Loucy (cell line): ENCODE measurements around the gene DGKQ.
"Not testable (repeated sequence)": the region's sequence is repeated elsewhere in the genome, so short reads cannot be mapped to it uniquely, and the experiment has no call there.

Experiments
- H2AFZ ChIP-seq: fragments of 200-600 bp; sonication (generic); 2 replicates; pipeline ENCODE4 v1.6.0; 2016; ENCODE audit warnings: antibody characterized with exemption, mild to moderate bottlenecking, low read length, moderate library complexity
- H3F3A ChIP-seq: fragments of 200-600 bp; 2 replicates; pipeline ENCODE4 v1.6.0; 2016; ENCODE audit warnings: antibody characterized with exemption, low read depth, mild to moderate bottlenecking
- H3K27me3 ChIP-seq: fragments of 200-600 bp; sonication (generic); 2 replicates; pipeline ENCODE4 v1.6.1; 2014; ENCODE audit warnings: low read length, mild to moderate bottlenecking; ENCODE audit not compliant: insufficient read depth, poor library complexity, severe bottlenecking
- H3K36me3 ChIP-seq: fragments of 200-600 bp; sonication (generic); 2 replicates; pipeline ENCODE4 v1.6.1; 2016; ENCODE audit warnings: low read length; ENCODE audit not compliant: insufficient read depth
- H3K4me1 ChIP-seq: fragments of 200-600 bp; sonication (generic); 2 replicates; pipeline ENCODE4 v1.5.1; 2014; ENCODE audit warnings: low read length, mild to moderate bottlenecking; ENCODE audit not compliant: insufficient read depth, poor library complexity, severe bottlenecking
- H3K4me2 ChIP-seq: fragments of 200-600 bp; sonication (generic); 2 replicates; pipeline ENCODE4 v1.6.0; 2014; ENCODE audit warnings: antibody characterized with exemption, low read length, low read depth, mild to moderate bottlenecking; ENCODE audit not compliant: poor library complexity, severe bottlenecking
- H3K4me3 ChIP-seq: fragments of 200-600 bp; sonication (generic); 2 replicates; pipeline ENCODE4 v1.5.1; 2014; ENCODE audit warnings: low read length, mild to moderate bottlenecking, mixed read lengths; ENCODE audit not compliant: poor library complexity, severe bottlenecking
- H3K79me2 ChIP-seq: fragments of 200-600 bp; sonication (generic); 2 replicates; pipeline ENCODE4 v1.6.1; 2014; ENCODE audit warnings: low read length; ENCODE audit not compliant: insufficient read depth
- H3K9ac ChIP-seq: fragments of 200-600 bp; sonication (generic); 2 replicates; pipeline ENCODE4 v1.6.0; 2014; ENCODE audit warnings: mild to moderate bottlenecking, low read depth, low read length, moderate library complexity; ENCODE audit not compliant: poor library complexity, severe bottlenecking
- H3K9me2 ChIP-seq: fragments of 200-600 bp; sonication (generic); replicated peaks from 2 replicates; pipeline ENCODE4 v1.6.1; 2016; ENCODE audit warnings: low read depth, low read length, mixed read lengths
- H3K9me3 ChIP-seq: fragments of 200-600 bp; sonication (generic); 2 replicates; pipeline ENCODE4 v1.6.1; 2014; ENCODE audit warnings: mild to moderate bottlenecking, antibody characterized with exemption, low read length, low read depth; ENCODE audit not compliant: insufficient read depth
- H4K20me1 ChIP-seq: fragments of 200-600 bp; sonication (generic); 2 replicates; pipeline ENCODE4 v1.6.0; 2014; ENCODE audit warnings: antibody characterized with exemption, low read length, mild to moderate bottlenecking; ENCODE audit not compliant: insufficient read depth, poor library complexity, severe bottlenecking
- CTCF ChIP-seq: fragments of 200-600 bp; sonication (generic); conservative IDR thresholded peaks from 2 replicates; pipeline ENCODE4 v1.5.1; 2014; ENCODE audit warnings: mild to moderate bottlenecking, antibody characterized with exemption, low read length
- EZH2phosphoT487 ChIP-seq: fragments of 200-600 bp; IDR thresholded peaks from 2 replicates; pipeline ENCODE4 v1.6.1; 2018; ENCODE audit warnings: antibody characterized with exemption, mild to moderate bottlenecking, moderate library complexity, borderline replicate concordance

DGKQ gene

GRCh38 chr4:946103-946450 lies 27.3 kb downstream of the DGKQ start:
- H4K20me1 ChIP-seq: no peaks in the 10 kb centered on the region
- H3K79me2 ChIP-seq: no peaks in the 10 kb centered on the region
- no peak overlapping the region for H3K4me3 ChIP-seq
- no peaks in the 10 kb centered on the region for H3K36me3 ChIP-seq
- no peak overlapping the region for H3K4me2 ChIP-seq
- H2AFZ ChIP-seq: no peak overlapping the region
- H3K4me1 ChIP-seq: no peaks in the 10 kb centered on the region
- TF ChIP-seq EZH2phosphoT487 (no peak), CTCF (no peak)
- H3K27me3 ChIP-seq: no peaks in the 10 kb centered on the region
- no peaks in the 10 kb centered on the region for H3F3A ChIP-seq
- no peaks in the 10 kb centered on the region for H3K9me2 ChIP-seq
- no peak overlapping the region for H3K9ac ChIP-seq
- no peaks in the 10 kb centered on the region for H3K9me3 ChIP-seq

- H3K9me3 ChIP-seq: no peaks in the 10 kb centered on the region
- no peaks in the 10 kb centered on the region for H3K36me3 ChIP-seq
- no peaks in the 10 kb centered on the region for H4K20me1 ChIP-seq
- no peak overlapping the region for H3K4me2 ChIP-seq
- no peak overlapping the region for H2AFZ ChIP-seq
- H3K9me2 ChIP-seq: no peaks in the 10 kb centered on the region
- no peaks in the 10 kb centered on the region for H3K27me3 ChIP-seq
- no peak for TF ChIP-seq CTCF
- no peak for TF ChIP-seq EZH2phosphoT487
- H3F3A ChIP-seq: no peaks in the 10 kb centered on the region
- H3K4me3 ChIP-seq: no peak overlapping the region
- H3K79me2 ChIP-seq: no peaks in the 10 kb centered on the region
- no peaks in the 10 kb centered on the region for H3K4me1 ChIP-seq
- no peak overlapping the region for H3K9ac ChIP-seq
Observed at GRCh38 chr4:945274-946102, 27.9 kb downstream of the DGKQ start.

DNA sequence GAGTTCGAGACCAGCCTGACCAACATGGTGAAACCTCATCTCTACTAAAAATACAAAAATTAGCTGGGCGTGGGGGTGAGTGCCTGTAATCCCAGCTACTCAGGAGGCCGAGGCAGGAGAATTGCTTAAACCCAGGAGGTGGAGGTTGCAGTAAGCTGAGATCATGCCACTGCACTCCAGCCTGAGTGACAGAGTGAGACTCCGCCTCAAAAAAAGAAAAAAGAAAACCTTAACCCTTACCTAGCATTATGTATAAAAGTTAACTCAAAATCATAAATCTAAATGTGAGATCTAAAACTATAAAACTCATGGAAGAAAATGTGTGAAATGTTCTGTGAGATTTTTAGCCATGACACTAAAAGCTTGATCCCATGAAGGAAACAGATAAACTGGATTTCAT lies 33.9 kb downstream of the DGKQ start:
- not testable (repeated sequence) for H3K4me1 ChIP-seq, H3K27me3 ChIP-seq, H3K9me3 ChIP-seq, H3K79me2 ChIP-seq, H2AFZ ChIP-seq, H3K9ac ChIP-seq, H3K9me2 ChIP-seq, H4K20me1 ChIP-seq, H3K4me3 ChIP-seq, H3F3A ChIP-seq, H3K4me2 ChIP-seq, H3K36me3 ChIP-seq

DNA sequence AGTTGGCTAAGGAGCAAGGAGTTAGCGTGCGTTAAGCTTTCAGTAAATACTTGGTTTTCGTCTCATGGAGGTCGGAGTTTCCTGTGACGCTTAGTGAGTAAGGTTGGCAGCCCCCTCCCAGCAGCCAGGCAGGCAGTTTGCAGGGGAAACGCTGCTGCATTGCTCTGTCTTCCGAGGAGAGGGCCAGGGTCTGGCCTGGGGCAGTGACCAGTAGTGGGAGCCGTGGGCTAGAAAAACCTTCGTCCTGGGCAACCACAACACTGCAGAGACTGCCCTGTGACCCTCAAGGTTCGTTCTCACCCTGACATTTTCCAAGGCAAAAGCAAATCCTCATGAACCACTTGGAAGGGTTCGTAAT lies 40.7 kb downstream of the DGKQ start:
- Histone ChIP-seq H3K9ac (peak overlapping the region; percentile 99), H3K4me1 (peaks cover 31% of the 10 kb centered on the region), H3K4me2 (peak overlapping the region; percentile 89), H3K9me2 (no peaks in the 10 kb centered on the region), H3K27me3 (peaks cover 5% of the 10 kb centered on the region), H3K4me3 (peak overlapping the region; percentile 88), H2AFZ (peak overlapping the region; percentile 90), H3K79me2 (peaks cover 48% of the 10 kb centered on the region), H4K20me1 (peaks cover 40% of the 10 kb centered on the region), H3K36me3 (no peaks in the 10 kb centered on the region), H3K9me3 (no peaks in the 10 kb centered on the region), H3F3A (no peaks in the 10 kb centered on the region)
- TF ChIP-seq CTCF (0 out of 2 replicates have a peak, but pooled peaks have one; percentile 14), EZH2phosphoT487 (no peak)
